Measurements from ENCODE around the gene CRY2.

CRY2 gene

DNA sequence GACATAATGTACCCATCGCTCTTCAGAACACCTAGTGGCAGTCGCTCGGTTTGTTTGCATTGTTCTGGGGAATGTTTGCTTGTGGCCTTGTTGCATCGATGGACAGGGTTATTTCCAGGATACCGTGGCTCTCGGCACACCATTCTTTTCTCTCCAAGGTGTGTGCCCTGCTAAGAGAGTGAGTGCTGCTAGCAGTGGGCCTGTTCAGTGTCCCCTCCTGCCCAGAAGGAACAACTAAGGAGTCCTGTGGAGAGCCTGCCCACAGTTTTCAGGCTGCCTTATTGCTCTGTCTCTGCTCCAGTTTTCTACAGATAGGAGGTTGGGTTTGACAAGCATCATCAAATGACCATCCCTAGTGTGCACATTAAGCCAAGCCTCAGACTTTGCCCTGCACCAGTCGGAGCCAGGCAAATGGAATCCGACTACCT, 1.4 kb downstream of the CRY2 start:
- no peak for DNase-seq

DNA sequence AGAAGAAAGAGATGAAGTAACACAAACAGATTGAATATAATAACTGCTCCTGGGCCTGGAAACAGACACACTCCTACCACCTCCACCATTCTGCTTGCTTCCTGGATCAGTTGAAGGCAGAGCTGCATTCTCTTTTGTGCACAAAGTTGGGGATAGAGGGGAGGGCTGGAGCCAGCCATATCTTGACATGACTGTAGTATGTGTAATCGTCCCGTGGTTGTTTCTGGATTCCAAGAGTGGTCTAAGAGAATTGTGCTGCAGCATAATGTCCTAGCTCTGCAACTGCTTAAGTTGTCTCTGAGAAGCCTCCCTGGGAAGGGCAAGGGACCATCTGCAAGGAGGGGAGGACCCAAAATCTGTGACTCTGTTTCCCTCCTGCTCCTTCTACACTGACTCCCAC, 3.2 kb downstream of the CRY2 start:
- DNase-seq: peak; percentile 48

- DNase-seq: no peak
These were observed 4.0 kb downstream of the CRY2 start for GRCh38 chr11:45851228-45851627.

DNA sequence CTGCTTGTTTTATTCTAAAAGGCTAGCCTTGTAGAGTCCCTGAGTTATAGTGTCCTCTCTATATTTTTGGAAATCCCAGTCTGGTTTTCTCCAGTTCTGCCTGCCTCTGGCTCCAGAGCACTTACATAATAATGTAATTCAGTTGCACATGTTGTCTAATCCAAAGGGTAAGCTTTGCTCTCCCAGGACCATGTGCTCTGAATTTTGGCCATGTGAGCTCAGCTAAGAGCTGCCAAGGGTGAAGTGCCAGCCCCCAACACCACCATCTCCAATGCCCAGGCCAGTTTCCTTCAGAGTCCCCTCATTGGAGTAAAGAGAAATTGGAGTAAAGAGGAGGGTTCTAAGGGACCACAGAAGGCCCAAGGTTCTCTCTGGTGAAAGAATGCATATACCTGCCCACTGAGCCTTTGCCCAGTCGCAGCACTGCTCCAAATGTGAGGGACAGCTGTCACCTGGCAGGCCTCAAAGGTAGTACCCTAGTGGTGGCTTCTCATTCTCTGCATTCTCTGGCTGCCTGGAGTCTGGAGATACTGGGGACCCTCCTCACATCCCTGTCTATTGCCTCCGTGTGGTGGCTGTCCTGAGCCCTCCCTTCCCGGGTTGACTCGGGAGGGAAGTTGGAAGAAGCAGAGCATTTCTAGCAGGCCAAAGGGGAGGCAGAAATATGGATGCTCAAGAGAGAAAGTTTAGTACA, 4.9 kb downstream of the CRY2 start:
- DNase-seq: no peak

GRCh38 chr11:45852712-45853101, 5.4 kb downstream of the CRY2 start:
- DNase-seq: no peak

DNA sequence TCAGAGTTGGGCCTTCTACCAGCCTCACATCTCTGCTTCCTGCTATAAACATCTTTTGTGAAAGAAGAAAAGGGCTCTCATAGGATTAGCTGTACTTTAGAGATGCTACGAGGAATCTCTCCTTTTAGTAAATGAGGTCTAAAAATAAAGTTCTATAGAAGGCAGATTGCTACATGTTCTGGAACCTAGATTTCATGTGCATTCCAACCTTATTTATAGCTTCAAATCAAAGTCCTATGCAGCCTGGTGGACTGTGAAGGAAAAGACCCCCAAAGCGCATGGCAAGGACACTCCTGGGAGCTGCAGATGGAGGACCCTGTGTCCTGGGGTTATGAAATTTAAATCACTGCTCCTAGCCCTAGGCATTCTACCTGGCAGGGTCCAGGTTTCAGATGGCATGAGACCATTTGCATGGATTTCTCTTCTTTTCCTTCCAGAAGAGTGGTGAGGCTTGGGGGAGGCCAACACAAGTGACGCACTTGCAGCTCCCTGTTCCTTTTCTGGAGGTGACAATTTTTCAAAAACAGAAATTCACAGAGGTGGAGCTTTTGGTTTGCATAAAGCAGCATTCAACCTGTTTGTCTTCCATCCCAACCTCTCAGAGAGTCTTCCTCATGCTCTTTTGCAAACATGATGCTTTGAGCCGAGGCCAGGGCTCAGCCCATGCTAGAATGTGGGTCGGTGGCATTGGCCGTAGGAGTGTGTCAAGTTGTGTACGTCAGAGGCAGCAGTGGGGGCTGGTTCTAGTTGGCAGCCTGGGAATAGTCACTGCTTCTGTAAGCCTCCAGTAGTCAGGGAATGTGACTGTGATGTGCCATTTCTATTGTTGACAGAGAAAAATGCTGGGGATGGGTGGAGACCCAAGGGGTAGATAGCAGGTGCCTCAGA, 6.3 kb downstream of the CRY2 start:
- DNase-seq: no peak

DNA sequence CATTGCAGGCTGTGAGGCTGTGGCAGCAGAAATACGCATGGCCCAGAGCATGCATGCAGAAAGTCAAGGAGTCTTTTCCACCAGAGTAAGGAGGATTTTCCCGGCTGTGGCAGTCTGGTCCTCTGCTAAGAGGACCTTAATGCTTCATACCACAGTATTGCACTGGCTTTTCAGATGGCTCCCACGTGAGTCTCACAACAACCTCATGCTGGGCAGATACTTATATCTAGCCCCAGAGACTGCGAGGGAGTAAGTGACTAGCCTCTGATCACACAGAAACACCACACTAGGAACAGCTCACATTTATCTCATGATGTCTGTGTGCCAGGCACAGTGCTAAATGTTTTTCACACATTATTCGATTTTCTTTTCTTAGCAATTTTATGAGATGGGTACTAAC, 8.0 kb downstream of the CRY2 start:
- no peak for DNase-seq

- no peak for DNase-seq
These were observed 8.8 kb downstream of the CRY2 start for GRCh38 chr11:45856044-45856468.

DNA sequence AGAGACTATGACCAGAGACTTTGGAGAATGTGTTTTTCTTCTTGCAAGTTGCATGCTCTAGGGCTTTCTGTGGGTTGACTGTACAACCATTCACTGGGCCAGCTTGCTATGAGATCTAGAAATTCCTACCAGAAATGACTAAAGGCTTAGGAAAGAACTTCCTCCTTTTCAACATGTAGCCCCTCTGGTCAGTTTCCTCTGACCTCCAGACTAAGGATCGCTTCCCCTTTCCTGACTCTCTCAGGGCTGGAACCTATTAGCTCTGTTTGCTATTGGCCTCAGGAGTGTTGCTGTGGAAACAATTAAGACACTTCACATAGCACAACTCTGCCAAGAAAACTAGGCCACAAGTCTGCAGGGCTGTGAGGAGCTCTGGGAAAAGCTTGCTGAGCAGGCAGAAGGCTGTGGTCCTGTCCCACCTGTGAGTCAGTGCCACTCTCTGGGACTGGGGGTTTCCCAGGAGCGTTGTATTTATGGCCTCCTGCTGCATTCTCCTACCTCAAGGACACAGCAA, 10.7 kb downstream of the CRY2 start:
- peak; percentile 35 for DNase-seq

- DNase-seq: no peak
These were observed 11.6 kb downstream of the CRY2 start for GRCh38 chr11:45858751-45859398.

DNA sequence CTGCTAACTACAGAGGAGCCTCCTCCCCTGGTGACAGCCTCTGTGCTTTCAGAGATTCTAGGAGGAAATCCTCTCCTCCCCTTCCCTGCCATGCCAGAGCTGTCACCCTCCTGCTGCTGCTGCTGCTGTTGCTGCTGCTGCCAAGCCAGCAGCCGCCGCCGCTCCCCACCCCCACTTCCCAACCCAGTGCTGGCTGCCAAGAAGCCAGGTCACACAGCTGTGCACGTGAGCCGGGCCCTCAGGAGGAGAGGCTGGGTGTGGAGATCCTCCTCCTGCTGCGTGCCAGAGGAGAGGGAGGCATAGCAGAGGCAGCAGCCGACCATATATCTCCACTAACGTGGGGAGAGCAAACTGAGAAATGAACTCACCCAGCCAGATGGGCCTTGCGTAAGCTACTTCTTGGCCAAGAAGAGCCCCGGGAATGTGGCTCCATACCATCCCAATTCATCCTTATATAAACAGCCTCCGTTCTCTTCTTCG, 12.4 kb downstream of the CRY2 start:
- DNase-seq: peak; percentile 96

GRCh38 chr11:45860348-45860747, 13.1 kb downstream of the CRY2 start:
- peak; percentile 69 for DNase-seq

GRCh38 chr11:45860764-45861510, 13.7 kb downstream of the CRY2 start:
- no peak for DNase-seq

DNA sequence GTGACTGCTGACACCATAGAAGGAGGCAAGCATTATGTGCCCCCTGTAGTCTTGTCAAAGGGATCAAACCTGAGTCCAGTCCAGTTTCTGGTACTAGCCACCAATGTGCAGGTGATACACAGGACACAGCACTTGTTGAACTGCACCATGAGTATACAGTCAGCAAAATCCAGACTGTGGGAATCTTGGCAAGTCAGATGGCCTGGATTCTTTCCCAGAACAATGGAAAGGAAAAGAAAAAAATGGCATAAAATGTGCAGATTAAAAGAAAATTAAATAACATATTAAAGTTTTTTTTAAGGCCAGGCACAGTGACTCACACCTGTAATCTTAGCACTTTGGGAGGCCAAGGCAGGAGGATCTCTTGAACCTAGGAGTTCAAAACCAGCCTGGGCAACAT, 16.8 kb downstream of the CRY2 start:
- DNase-seq: no peak

- DNase-seq: no peak
These were observed 22.3 kb downstream of the CRY2 start for GRCh38 chr11:45869551-45869950.

GRCh38 chr11:45870706-45871105, 23.4 kb downstream of the CRY2 start:
- no peak for DNase-seq

DNA sequence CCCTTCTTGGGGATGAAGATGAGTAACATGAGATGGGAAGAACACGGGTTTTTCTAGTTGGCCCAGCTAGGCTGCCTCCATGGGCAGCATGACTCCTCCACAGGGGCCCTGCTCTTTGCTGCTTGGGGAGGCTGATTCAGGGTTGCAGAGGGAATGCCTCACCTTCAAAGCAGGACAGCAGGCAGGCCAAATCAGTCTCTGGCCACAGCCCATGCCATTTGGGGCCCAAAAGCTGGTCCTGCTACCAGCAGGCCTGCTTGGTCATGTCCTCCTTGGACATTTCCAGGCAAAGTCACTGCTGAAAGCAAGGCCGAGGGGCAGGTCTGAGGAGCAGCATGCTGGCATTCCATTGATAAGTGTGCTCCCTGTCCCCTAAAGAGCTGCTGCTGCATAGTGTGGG, 24.4 kb downstream of the CRY2 start:
- DNase-seq: no peak

- peak; percentile 21 for DNase-seq
These were observed 25.5 kb downstream of the CRY2 start for GRCh38 chr11:45872651-45873356.

DNA sequence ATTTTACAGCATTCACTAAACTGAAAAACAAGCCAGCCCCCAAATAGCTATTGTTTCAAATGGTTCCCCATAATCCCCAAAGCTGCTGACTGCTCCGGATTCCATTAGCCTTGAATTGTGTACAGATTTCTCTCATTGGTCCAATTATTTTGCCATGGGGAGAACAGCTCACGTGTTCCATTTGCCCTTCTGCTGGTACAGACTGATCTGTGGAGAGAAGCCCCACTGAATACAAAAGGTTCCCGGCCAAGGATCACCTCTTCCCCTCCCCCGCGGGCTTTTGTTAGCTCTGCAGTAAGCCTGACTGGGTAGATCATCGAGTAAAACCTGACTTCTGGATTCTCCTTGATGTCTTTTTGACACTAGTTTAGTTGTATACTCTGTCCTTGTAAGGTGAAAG, 29.1 kb downstream of the CRY2 start:
- DNase-seq: no peak

DNA sequence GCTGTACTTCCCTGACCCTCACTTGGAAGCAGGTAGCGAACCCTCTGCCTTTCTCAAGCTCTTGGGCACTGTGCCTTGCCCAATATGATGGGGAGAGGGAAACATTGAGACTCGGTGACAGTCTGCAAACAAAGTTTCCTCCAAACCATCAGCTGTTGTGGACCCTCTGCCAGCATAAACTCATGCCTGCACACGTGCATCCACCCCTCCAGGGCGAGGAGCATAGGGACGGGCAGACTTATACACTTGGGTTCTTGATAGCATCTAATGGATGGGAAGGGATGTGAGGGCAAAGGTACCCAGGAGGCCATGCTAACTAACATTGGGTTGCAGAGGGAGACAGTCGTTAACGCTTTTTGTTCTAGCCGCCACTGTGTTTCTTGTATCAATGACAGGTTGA, 29.9 kb downstream of the CRY2 start:
- no peak for DNase-seq

DNA sequence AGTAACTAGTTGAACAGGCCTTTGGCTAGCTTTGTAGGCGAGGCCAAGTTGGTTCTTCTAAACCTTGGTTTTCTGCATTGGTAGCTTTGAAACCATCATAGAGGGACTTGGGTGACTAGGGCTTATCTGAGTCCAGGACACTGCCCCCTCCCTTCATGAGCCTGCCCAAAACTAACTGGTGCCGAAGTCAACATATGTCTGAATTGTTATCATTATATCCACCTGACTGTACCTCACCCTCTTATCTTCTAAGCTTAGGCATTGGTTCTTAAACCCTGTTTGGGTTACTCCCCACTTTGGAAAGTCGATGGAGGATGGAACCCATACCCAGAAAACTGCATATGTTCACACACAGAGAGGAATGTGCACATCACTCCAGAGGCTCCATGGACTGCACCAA, 30.6 kb downstream of the CRY2 start:
- DNase-seq: no peak

All from NCI-H226 (cell line).